Measurements from ENCODE around the gene KRTAP20-2. TPM values are rescaled to one million over a fixed set of nuclear protein-coding genes. Genes with fewer than 3 reads are reported as not detected.

The KRTAP20-2 gene
- total and polyA plus RNA-seq, 5 experiments from 2014 or later = not detected

DNA sequence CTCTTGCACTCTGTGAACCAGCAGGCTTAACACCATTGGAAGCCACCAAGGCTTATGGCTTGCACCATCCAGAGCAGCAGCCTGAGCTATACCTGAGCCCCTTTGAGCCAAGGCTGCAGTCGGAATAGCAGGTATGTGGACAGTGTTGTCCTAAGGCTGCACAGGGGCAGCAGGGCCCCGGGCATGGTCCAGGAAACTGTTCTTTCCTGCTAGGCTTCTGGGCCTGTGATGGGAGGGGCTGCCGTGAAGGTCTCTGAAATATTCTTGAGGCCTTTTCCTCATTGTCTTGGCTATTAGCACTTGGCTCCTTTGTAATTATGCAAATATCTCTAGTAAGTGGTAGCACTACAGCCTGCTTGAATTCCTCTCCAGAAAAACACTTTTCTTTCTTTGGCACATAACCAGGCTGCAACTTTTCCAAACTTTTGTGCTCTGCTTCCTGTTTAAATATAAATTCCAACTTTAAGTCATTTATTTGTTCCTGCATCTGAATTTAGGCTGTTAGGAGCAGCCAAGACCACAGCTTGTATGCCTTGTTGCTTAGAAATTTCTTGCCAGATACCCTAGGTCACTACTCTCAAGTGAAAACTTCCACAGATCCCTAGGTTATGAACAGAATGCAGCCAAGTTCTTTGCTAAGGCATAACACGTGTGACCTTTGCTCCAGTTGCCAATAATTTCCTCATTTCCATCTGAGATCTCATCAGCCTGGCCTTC, 9.4 kb upstream of the KRTAP20-2 start:
- POLR2A ChIA-PET = no interaction called here
- H3K27me3 Mint-ChIP-seq = peaks cover 0 to 1% (median 0%) of the 10 kb centered on the region in 5 donors
- H3K4me3 Mint-ChIP-seq = no peak overlapping the region
- no peaks in the 10 kb centered on the region for H3K4me1 Mint-ChIP-seq
- H3K27ac Mint-ChIP-seq = no peak overlapping the region
- H3K36me3 Mint-ChIP-seq = no peaks in the 10 kb centered on the region
- ATAC-seq = no peak
- no peak for DNase-seq
- peaks cover 0 to 6% (median 0%) of the 10 kb centered on the region in 9 donors for H3K9me3 Mint-ChIP-seq

DNA sequence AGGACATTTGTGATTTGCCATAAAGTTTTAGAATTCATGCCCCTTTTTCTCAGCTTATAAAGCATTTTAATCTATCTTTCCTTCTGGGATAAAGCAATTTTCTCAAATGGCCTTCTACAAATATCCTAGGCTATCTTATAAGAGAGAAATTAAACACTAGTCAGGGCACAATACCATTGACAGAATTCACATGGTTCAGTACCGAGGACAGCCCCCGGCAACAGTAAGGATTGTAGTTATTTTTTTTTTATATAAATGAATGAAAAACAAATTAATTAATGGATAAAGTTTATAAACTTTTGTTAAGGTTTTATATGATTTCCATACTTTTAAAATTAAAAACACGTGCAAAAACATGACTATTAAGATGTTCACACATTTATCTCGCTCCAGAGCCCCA, 6.9 kb upstream of the KRTAP20-2 start:
- no peaks in the 10 kb centered on the region for H3K4me1 Mint-ChIP-seq
- POLR2A ChIA-PET = no interaction called here
- H3K36me3 Mint-ChIP-seq = no peaks in the 10 kb centered on the region
- no peak overlapping the region for H3K27ac Mint-ChIP-seq
- peaks cover 0 to 11% (median 0%) of the 10 kb centered on the region in 5 donors for H3K27me3 Mint-ChIP-seq
- no peak overlapping the region for H3K4me3 Mint-ChIP-seq
- peaks cover 0 to 14% (median 0%) of the 10 kb centered on the region in 9 donors for H3K9me3 Mint-ChIP-seq
- DNase-seq (no peak), ATAC-seq (no peak)

DNA sequence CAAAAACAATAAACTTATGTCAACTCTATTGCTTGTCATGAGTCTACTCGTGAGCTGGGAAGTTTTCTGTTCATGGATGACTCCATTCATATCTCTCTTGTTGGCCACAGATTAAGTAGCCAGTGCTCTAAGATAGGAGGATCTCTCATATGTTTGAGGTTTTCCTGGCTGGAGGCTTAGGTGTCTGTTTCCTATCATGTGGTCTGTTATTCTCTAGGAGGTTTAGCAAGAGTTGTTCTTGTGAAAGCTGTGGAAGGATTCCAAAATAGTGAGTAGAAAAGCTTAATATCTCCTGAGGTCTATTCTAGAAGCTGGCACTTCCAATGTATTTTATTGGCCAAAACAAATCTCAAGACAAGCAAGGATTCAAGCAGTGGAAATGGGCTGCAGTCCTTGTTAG, 5.8 kb upstream of the KRTAP20-2 start:
- H3K4me1 Mint-ChIP-seq = no peaks in the 10 kb centered on the region
- no peak overlapping the region for H3K4me3 Mint-ChIP-seq
- no peaks in the 10 kb centered on the region for H3K36me3 Mint-ChIP-seq
- H3K27me3 Mint-ChIP-seq = peaks cover 0 to 11% (median 0%) of the 10 kb centered on the region in 5 donors
- peaks cover 0 to 14% (median 0%) of the 10 kb centered on the region in 9 donors for H3K9me3 Mint-ChIP-seq
- DNase-seq = no peak
- POLR2A ChIA-PET = no interaction called here
- ATAC-seq = no peak
- no peak overlapping the region for H3K27ac Mint-ChIP-seq

DNA sequence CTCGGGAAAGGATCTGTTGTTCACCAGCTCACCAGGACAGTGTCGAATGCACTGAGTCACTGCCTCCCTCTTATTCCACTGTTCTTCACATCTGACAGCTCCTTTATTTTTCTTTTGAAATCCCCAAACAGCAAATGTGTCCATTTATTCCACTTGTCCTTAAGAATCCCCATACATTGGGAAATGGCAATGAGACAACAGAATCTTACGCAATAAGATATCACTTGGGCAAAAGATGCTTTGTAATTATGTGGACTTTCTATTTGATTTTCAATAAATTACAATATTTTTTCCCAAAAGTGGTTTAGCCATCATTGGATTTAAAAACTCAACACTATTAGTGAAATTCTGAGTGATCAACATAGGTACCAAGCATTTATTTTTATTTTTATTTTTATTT, 3.7 kb downstream of the KRTAP20-2 start:
- no peak for ATAC-seq
- Mint-ChIP-seq H3K4me3 (no peak overlapping the region), H3K27me3 (peaks cover 0 to 9% (median 0%) of the 10 kb centered on the region in 5 donors), H3K4me1 (no peaks in the 10 kb centered on the region), H3K9me3 (peaks cover 0 to 7% (median 2%) of the 10 kb centered on the region in 9 donors), H3K36me3 (no peaks in the 10 kb centered on the region), H3K27ac (no peak overlapping the region)
- no peak for DNase-seq
- POLR2A ChIA-PET = no interaction called here

DNA sequence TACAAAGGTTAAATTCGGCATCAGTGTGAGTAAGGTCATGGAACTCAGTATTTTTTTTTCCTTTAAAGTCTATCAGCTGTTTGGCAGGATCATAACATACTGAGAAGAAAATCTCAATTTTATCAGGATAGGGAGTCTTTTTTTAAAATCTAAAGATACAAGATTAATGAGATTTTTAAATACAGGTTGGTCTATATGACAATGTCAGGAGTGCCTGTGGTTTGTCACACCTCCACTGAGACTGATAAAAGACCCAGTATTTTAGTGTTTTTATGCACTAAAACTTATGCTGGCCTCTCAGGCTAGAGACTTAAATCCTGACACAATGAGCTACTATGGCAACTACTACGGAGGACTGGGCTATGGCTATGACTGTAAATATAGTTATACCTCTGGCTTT, 7.6 kb downstream of the KRTAP20-2 start, which contains the start of gene KRTAP20-3:
Gene KRTAP20-3, plus strand, starts transcription at position 301 of the 400 bp plus-strand sequence.
- Mint-ChIP-seq H3K4me3 (no peak within 1 kb of the TSS), H3K36me3 (no peaks in the 10 kb centered on the region), H3K4me1 (no peaks in the 10 kb centered on the region), H3K9me3 (peaks cover 0 to 22% (median 3%) of the 10 kb centered on the region in 9 donors), H3K27me3 (peaks cover 0 to 9% (median 0%) of the 10 kb centered on the region in 5 donors), H3K27ac (no peak within 1 kb of the TSS)
- no peak for ATAC-seq
- no peak for DNase-seq
- POLR2A ChIA-PET = no interaction called here

DNA sequence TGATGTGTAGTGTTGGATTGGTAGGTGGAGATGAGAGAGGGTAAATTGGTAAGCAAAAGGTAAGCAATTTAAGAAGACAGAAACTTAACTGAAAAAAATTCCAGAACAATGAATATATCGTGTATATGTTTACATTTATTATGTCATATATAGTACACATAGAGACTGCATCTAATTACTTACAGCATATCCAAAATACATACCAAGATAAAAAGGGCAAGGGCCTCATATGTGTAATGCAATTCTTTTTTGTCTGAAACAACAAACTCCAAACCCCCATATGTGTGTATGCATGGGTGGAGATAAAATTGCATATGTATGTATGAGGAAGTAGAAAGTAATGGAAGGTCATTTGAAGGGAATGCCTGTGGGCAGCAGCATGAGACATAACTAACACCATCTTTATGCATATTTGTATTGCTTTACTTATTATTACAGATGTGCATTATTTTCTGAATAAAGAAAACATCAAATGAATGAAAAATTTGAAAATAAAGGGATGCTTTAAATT, 12.0 kb downstream of the KRTAP20-2 start:
- H3K9me3 Mint-ChIP-seq = peaks cover 0 to 22% (median 0%) of the 10 kb centered on the region in 9 donors
- DNase-seq = no peak
- ATAC-seq = no peak
- H3K36me3 Mint-ChIP-seq = no peaks in the 10 kb centered on the region
- H3K27ac Mint-ChIP-seq = no peak overlapping the region
- H3K27me3 Mint-ChIP-seq = peaks cover 0 to 4% (median 3%) of the 10 kb centered on the region in 5 donors
- POLR2A ChIA-PET = no interaction called here
- H3K4me1 Mint-ChIP-seq = no peaks in the 10 kb centered on the region
- no peak overlapping the region for H3K4me3 Mint-ChIP-seq

DNA sequence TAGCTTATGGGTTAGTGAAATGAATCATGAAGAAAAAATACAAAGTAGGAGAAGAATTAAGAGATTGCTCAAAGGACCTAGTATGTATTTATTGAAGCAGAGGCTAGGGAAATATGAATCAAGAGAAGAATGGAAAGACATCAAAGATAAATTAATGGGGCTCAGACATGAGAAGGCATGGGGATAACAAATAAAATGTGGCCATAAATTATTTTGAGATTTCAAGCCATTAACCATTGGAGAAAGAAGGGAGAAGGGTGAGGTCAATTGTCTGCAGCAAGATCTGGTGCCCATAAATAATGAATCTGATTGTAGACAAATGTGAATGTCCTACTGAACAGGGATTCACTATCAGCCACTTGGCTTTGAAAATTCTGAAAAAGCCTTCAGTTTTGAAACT, 17.9 kb downstream of the KRTAP20-2 start:
- peaks cover 0 to 7% (median 0%) of the 10 kb centered on the region in 9 donors for H3K9me3 Mint-ChIP-seq
- peaks cover 0 to 1% (median 0%) of the 10 kb centered on the region in 4 donors for H3K4me1 Mint-ChIP-seq
- no peak overlapping the region for H3K4me3 Mint-ChIP-seq
- peaks cover 0 to 4% (median 1%) of the 10 kb centered on the region in 5 donors for H3K27me3 Mint-ChIP-seq
- ATAC-seq = no peak
- POLR2A ChIA-PET = no interaction called here
- no peak for DNase-seq
- H3K36me3 Mint-ChIP-seq = no peaks in the 10 kb centered on the region
- H3K27ac Mint-ChIP-seq = no peak overlapping the region

DNA sequence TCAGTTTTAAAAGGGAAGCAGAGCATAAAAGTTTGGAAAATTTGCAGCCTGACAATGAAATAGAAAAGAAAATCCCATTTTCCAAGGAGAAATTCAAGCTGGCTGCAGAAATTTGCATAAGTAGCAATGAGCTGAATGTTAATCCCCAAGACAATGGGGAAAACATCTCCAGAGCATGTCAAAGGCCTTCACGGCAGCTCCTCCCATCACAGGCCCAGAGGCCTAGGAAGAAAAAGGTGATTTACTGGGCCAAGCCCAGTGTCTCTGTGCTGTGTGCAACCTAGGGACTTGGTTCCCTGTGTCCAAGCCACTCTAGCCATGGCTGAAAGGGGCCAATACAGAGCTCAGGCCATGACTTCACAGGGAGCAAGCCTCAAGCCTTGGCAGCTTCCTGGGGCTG, 33.8 kb downstream of the KRTAP20-2 start:
- no peak for ATAC-seq
- H3K27ac Mint-ChIP-seq = no peak overlapping the region
- H3K4me3 Mint-ChIP-seq = no peak overlapping the region
- POLR2A ChIA-PET = no interaction called here
- no peak for DNase-seq
- H3K4me1 Mint-ChIP-seq = no peaks in the 10 kb centered on the region
- H3K27me3 Mint-ChIP-seq = peaks cover 0 to 30% (median 6%) of the 10 kb centered on the region in 5 donors
- no peaks in the 10 kb centered on the region for H3K36me3 Mint-ChIP-seq
- H3K9me3 Mint-ChIP-seq = peaks cover 0 to 24% (median 8%) of the 10 kb centered on the region in 9 donors

DNA sequence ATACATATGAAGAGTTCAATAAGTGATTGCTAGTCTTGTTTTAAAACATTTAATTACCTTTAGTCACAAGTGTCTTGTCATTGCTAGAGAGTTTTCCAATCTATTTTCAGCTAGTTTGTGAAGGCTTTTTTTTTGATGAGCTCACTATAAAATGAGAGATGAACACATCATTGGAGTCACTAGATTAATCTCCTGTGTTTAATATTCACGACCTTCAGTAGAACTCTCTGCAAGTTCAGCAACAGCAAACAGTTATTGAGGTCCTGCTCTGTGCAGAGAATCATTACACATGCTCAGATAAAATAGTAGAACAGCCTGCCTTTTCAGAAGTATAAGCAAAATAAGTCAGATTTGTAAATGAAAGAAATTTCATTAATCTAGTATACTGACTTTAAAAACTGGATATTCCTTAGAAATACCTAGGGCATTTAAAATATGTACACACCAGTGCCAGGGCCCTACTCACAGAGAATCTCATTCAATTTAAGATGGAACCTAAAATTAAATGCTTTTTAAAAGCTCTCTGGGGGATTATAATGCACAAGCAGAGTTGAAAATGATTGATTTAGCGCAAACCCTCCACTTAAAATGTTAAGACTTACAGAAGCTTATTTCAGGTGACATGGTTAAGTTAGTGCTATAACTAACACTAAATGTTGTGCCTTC, 38.1 kb downstream of the KRTAP20-2 start:
- Mint-ChIP-seq H3K9me3 (peaks cover 0 to 20% (median 5%) of the 10 kb centered on the region in 9 donors), H3K27ac (no peak overlapping the region), H3K4me3 (no peak overlapping the region), H3K4me1 (no peaks in the 10 kb centered on the region), H3K36me3 (no peaks in the 10 kb centered on the region), H3K27me3 (peaks cover 0 to 48% (median 9%) of the 10 kb centered on the region in 5 donors)
- POLR2A ChIA-PET = no interaction called here
- no peak for DNase-seq
- no peak for ATAC-seq

DNA sequence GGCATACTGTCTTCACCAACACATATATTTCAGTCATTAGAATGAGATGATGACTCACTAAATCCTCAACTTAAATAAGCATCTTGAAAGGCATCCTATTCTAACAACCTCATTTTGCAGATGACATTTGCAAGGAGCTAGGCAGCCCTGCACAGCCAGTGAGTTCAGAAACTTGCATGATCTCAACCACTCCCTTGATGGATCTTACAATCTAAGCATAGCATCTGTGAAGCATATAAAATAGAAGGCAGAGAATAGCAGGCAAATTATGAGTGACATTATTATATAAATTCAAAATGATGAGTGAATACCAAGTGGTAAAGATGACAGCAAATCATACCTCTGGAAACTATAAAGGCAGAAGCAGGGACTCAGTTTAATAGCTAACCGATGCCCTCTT, 39.3 kb downstream of the KRTAP20-2 start:
- POLR2A ChIA-PET = no interaction called here
- ATAC-seq (no peak), DNase-seq (no peak)
- Mint-ChIP-seq H3K9me3 (peaks cover 0 to 15% (median 5%) of the 10 kb centered on the region in 9 donors), H3K4me3 (no peak overlapping the region), H3K27me3 (peaks cover 0 to 39% (median 9%) of the 10 kb centered on the region in 5 donors), H3K36me3 (no peaks in the 10 kb centered on the region), H3K4me1 (no peaks in the 10 kb centered on the region), H3K27ac (no peak overlapping the region)

DNA sequence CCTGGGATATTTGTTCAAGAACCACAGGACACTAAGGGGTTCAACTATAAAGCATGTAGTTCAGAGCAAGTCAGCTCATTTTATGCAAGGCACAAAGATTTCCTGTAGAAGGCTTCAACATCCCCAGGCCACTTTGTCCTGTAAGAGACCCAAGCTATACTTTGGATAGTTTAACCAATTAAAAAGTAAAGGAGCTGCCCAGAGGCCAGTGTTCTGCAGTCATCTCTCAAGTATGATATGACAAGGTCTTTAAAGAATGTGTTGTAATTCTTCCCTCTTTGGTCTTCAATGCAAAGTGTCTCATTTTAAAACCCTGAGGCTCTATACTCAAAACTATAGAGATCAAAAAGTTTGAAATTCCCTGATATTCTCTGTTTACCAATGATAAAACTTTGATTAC, 41.7 kb downstream of the KRTAP20-2 start:
- no peaks in the 10 kb centered on the region for H3K4me1 Mint-ChIP-seq
- POLR2A ChIA-PET = no interaction called here
- DNase-seq (no peak), ATAC-seq (no peak)
- no peak overlapping the region for H3K4me3 Mint-ChIP-seq
- no peaks in the 10 kb centered on the region for H3K36me3 Mint-ChIP-seq
- no peak overlapping the region for H3K27ac Mint-ChIP-seq
- peaks cover 0 to 21% (median 5%) of the 10 kb centered on the region in 5 donors for H3K27me3 Mint-ChIP-seq
- peaks cover 0 to 5% (median 2%) of the 10 kb centered on the region in 9 donors for H3K9me3 Mint-ChIP-seq

DNA sequence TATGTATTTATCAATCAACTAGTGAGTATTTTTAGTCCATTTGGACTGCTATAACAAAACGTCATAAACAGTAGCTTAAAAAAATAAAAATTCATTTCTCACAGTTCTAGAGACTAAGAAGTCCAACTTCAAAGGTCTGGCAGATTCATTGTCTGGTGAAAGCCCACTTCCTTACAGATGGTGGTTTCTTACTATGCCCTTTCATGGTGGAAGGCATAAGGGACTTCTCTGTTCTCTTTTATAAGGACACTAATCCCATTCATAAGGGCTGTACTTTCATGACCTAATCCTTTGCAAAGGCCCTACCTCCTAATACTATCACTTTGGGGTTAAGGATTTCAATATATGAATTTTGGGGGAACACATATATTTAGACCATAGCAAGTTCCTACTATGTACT, 45.6 kb downstream of the KRTAP20-2 start:
- Mint-ChIP-seq H3K27me3 (peaks cover 0 to 7% (median 3%) of the 10 kb centered on the region in 5 donors), H3K4me1 (no peaks in the 10 kb centered on the region), H3K4me3 (no peak overlapping the region), H3K27ac (no peak overlapping the region), H3K9me3 (peaks cover 0 to 15% (median 2%) of the 10 kb centered on the region in 9 donors), H3K36me3 (no peaks in the 10 kb centered on the region)
- DNase-seq (no peak), ATAC-seq (no peak)
- POLR2A ChIA-PET = no interaction called here

DNA sequence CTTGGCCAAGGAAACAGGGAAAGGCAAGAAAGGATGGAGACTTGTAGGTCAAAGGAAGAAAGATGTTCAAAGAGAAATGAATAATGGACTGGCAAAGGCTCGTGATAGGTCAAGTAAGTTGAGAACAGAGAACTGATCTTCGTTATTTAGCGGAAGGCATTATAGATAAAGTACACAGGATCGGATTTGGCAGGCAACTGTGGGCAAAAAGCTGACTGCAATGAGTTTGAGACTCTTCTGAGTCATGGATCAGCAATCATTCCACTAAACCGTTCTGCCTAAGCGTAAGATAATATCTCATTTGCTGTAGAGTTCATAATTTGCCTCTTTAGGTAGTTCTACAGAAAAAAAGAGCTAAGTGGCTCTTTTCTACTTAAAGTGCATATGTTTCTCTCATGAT, 49.5 kb downstream of the KRTAP20-2 start:
- DNase-seq (no peak), ATAC-seq (no peak)
- Mint-ChIP-seq H3K4me3 (no peak overlapping the region), H3K4me1 (no peaks in the 10 kb centered on the region), H3K27ac (no peak overlapping the region), H3K9me3 (peaks cover 0 to 11% (median 0%) of the 10 kb centered on the region in 9 donors), H3K36me3 (no peaks in the 10 kb centered on the region), H3K27me3 (peaks cover 0 to 3% (median 2%) of the 10 kb centered on the region in 5 donors)
- POLR2A ChIA-PET = no interaction called here

Measured in naive thymus-derived CD8-positive, alpha-beta T cell (primary cell).